Mesenchymal stem cell (in vitro differentiated cells and primary cell): ENCODE data around the gene SLC9A3.

Experiments
- DNase-seq: peaks from one replicate; pipeline ENCODE4 v3.0.0-alpha.2; 2013
- H2AFZ ChIP-seq: one replicate; pipeline ENCODE4 v1.6.1; 2013; ENCODE audit warnings: low read depth, mild to moderate bottlenecking, control low read depth, inconsistent platforms, low read length, moderate library complexity
- H2AK5ac ChIP-seq: 2 replicates; pipeline ENCODE4 v1.6.1; 2013; ENCODE audit warnings: low read length, moderate library complexity, mild to moderate bottlenecking, inconsistent platforms; ENCODE audit not compliant: severe bottlenecking
- H2BK120ac ChIP-seq: one replicate; pipeline ENCODE4 v1.6.1; 2013; ENCODE audit warnings: low read depth, mild to moderate bottlenecking, inconsistent platforms, low read length, moderate library complexity
- H2BK12ac ChIP-seq, 2 experiments: one replicate each; pipeline ENCODE4 v1.6.1; 2013; ENCODE audit warnings: inconsistent platforms in 2 of 2, low read length in 2 of 2, mild to moderate bottlenecking in 2 of 2, moderate library complexity in 2 of 2, control low read depth in 1 of 2
- H2BK15ac ChIP-seq: one replicate; pipeline ENCODE4 v1.6.1; 2013; ENCODE audit warnings: mild to moderate bottlenecking, low read depth, inconsistent platforms; ENCODE audit not compliant: poor library complexity, severe bottlenecking
- H2BK5ac ChIP-seq: 2 replicates; pipeline ENCODE4 v1.6.1; 2013; ENCODE audit warnings: low read depth, mild to moderate bottlenecking, low read length, control low read depth, inconsistent platforms; ENCODE audit not compliant: poor library complexity, severe bottlenecking
- H3K14ac ChIP-seq, 2 experiments: one replicate each; pipeline ENCODE4 v1.6.1; 2013; ENCODE audit warnings: inconsistent platforms in 2 of 2, low read length in 2 of 2, control low read depth in 1 of 2, mild to moderate bottlenecking in 1 of 2, moderate library complexity in 1 of 2
- H3K18ac ChIP-seq, 2 experiments: one replicate each; pipeline ENCODE4 v1.6.1; 2013; ENCODE audit warnings: inconsistent platforms in 2 of 2, low read length in 2 of 2, control low read depth in 1 of 2, low read depth in 1 of 2, mild to moderate bottlenecking in 1 of 2
- H3K23ac ChIP-seq, 2 experiments: one replicate each; pipeline ENCODE4 v1.6.1; 2013; ENCODE audit warnings: inconsistent platforms in 2 of 2, low read length in 2 of 2, mild to moderate bottlenecking in 2 of 2, moderate library complexity in 2 of 2, control low read depth in 1 of 2
- H3K27ac ChIP-seq: 2 replicates; pipeline ENCODE4 v1.5.1; 2013; ENCODE audit warnings: mild to moderate bottlenecking, moderate library complexity, low read length, control low read depth, inconsistent platforms; ENCODE audit not compliant: poor library complexity, severe bottlenecking
- H3K27me3 ChIP-seq, 2 experiments: 2 replicates each; pipeline versions ENCODE4 v1.6.1 to v1.7.0; 2013; ENCODE audit warnings: low read length in 2 of 2, mild to moderate bottlenecking in 2 of 2, moderate library complexity in 2 of 2, control low read depth in 1 of 2, inconsistent platforms in 1 of 2; ENCODE audit not compliant: control insufficient read depth in 1 of 2, insufficient read depth in 1 of 2
- H3K36me3 ChIP-seq, 2 experiments: 2 replicates each; pipeline versions ENCODE4 v1.6.1 to v1.7.0; 2013; ENCODE audit warnings: low read length in 2 of 2, control low read depth in 1 of 2, inconsistent platforms in 1 of 2, low read depth in 1 of 2, mild to moderate bottlenecking in 1 of 2; ENCODE audit not compliant: insufficient read depth in 2 of 2, control insufficient read depth in 1 of 2
- H3K4ac ChIP-seq, 2 experiments: one replicate each; pipeline ENCODE4 v1.6.1; 2013; ENCODE audit warnings: inconsistent platforms in 2 of 2, low read length in 2 of 2, mild to moderate bottlenecking in 2 of 2, moderate library complexity in 2 of 2, control low read depth in 1 of 2, low read depth in 1 of 2
- H3K4me1 ChIP-seq: 2 replicates; pipeline ENCODE4 v1.6.1; 2013; ENCODE audit warnings: low read depth, low read length, control low read depth; ENCODE audit not compliant: control insufficient read depth, insufficient read depth
- H3K4me2 ChIP-seq: 2 replicates; pipeline ENCODE4 v1.6.1; 2013; ENCODE audit warnings: low read length, mild to moderate bottlenecking, inconsistent platforms; ENCODE audit not compliant: poor library complexity, severe bottlenecking
- H3K4me3 ChIP-seq, 2 experiments: 2 replicates each; pipeline versions ENCODE4 v1.5.1 to v1.7.0; 2013; ENCODE audit warnings: low read length in 2 of 2, mild to moderate bottlenecking in 2 of 2, control low read depth in 1 of 2, low read depth in 1 of 2; ENCODE audit not compliant: insufficient read depth in 1 of 2
- H3K79me1 ChIP-seq: replicated peaks from 2 replicates; pipeline ENCODE4 v1.6.1; 2013; ENCODE audit warnings: mild to moderate bottlenecking, control low read depth, low read length, inconsistent platforms; ENCODE audit not compliant: poor library complexity, severe bottlenecking
- H3K9ac ChIP-seq: 2 replicates; pipeline ENCODE4 v1.7.0; 2013; ENCODE audit warnings: mild to moderate bottlenecking, low read length, moderate library complexity
- H3K9me3 ChIP-seq: 2 replicates; pipeline ENCODE4 v1.7.0; 2013; ENCODE audit warnings: mild to moderate bottlenecking, low read length; ENCODE audit not compliant: control insufficient read depth
- H4K8ac ChIP-seq: one replicate; pipeline ENCODE4 v1.6.1; 2013; ENCODE audit warnings: inconsistent platforms, mild to moderate bottlenecking, low read length, moderate library complexity
- H4K91ac ChIP-seq: one replicate; pipeline ENCODE4 v1.6.1; 2013; ENCODE audit warnings: mild to moderate bottlenecking, low read length, inconsistent platforms
- WGBS: methylation state at CpG from one replicate; pipeline ENCODE4 v1.1.7; 2013; ENCODE audit warnings: mixed read lengths; 5-methylcytosine and 5-hydroxymethylcytosine counted together

SLC9A3 gene

DNA sequence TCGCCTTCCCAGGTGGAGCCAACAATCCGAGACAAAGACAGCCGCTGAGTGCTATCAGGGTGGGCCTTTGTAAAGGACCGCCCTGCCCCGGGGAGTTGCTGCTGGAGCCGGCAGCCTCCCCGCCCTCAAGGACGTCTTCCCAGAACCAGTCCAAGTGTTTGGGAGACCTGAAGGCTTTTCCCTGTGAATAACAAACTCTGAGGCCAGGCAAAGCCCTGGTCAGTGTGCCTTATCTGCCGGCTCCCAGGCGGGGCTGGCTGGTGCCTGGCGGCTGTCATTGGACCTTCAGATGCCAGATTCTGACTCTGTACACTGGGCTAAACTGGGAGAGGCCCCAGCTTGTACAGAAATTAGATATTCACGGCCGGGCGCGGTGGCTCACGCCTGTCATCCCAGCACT, 2.1 kb downstream of the SLC9A3 start:
- Histone ChIP-seq H2BK5ac (no peak overlapping the region), H2AFZ (no peak overlapping the region), H3K4me2 (no peak overlapping the region), H3K9ac (no peak overlapping the region), H3K14ac (no peak overlapping the region), H2AK5ac (no peak overlapping the region), H3K27ac (no peak overlapping the region), H3K4me3 (no peak overlapping the region), H3K4me1 (peaks cover 7% of the 10 kb centered on the region), H3K79me1 (no peaks in the 10 kb centered on the region), H4K8ac (no peak overlapping the region), H2BK15ac (no peak overlapping the region), H3K23ac (no peak overlapping the region), H3K18ac (no peak overlapping the region), H3K27me3 (peaks cover 75 to 76% of the 10 kb centered on the region in 2 experiments), H4K91ac (no peak overlapping the region), H3K4ac (no peak overlapping the region), H3K9me3 (peaks cover 4% of the 10 kb centered on the region), H2BK12ac (no peak overlapping the region), H2BK120ac (no peak overlapping the region), H3K36me3 (no peaks in the 10 kb centered on the region)
- DNase-seq, result no peak
- 61% methylated on average over 16 of the region's 16 CpGs for WGBS

- no peak for DNase-seq
- no peaks in the 10 kb centered on the region for H3K36me3 ChIP-seq
- H3K79me1 ChIP-seq, result no peaks in the 10 kb centered on the region
- H3K27me3 ChIP-seq, result peaks cover 75 to 76% of the 10 kb centered on the region in 2 experiments
- no peak overlapping the region for H4K91ac ChIP-seq
- H2AK5ac ChIP-seq, result no peak overlapping the region
- no peak overlapping the region for H2BK15ac ChIP-seq
- peaks cover 4% of the 10 kb centered on the region for H3K9me3 ChIP-seq
- 61% methylated on average over 9 of the region's 9 CpGs for WGBS
- peaks cover 7% of the 10 kb centered on the region for H3K4me1 ChIP-seq
- H2BK12ac ChIP-seq, result no peak overlapping the region
- no peak overlapping the region for H3K23ac ChIP-seq
- H2BK120ac ChIP-seq, result no peak overlapping the region
- H3K18ac ChIP-seq, result no peak overlapping the region
- H3K4ac ChIP-seq, result no peak overlapping the region
- H3K4me3 ChIP-seq, result no peak overlapping the region
- H3K9ac ChIP-seq, result no peak overlapping the region
- no peak overlapping the region for H3K27ac ChIP-seq
- H2AFZ ChIP-seq, result no peak overlapping the region
- no peak overlapping the region for H2BK5ac ChIP-seq
- H4K8ac ChIP-seq, result no peak overlapping the region
- no peak overlapping the region for H3K4me2 ChIP-seq
- no peak overlapping the region for H3K14ac ChIP-seq
Measured at GRCh38 chr5:521680-522079, 2.6 kb downstream of the SLC9A3 start.

GRCh38 chr5:520850-521226, 3.4 kb downstream of the SLC9A3 start:
- no peak overlapping the region for H3K4ac ChIP-seq
- no peak overlapping the region for H2BK15ac ChIP-seq
- H3K36me3 ChIP-seq, result no peaks in the 10 kb centered on the region
- H3K4me1 ChIP-seq, result peaks cover 7% of the 10 kb centered on the region
- H4K91ac ChIP-seq, result no peak overlapping the region
- H2AK5ac ChIP-seq, result no peak overlapping the region
- no peak overlapping the region for H3K23ac ChIP-seq
- no peak overlapping the region for H3K27ac ChIP-seq
- no peak overlapping the region for H3K18ac ChIP-seq
- no peak overlapping the region for H3K4me2 ChIP-seq
- H2BK12ac ChIP-seq, result no peak overlapping the region
- no peak overlapping the region for H2BK5ac ChIP-seq
- DNase-seq, result no peak
- no peak overlapping the region for H4K8ac ChIP-seq
- H2AFZ ChIP-seq, result no peak overlapping the region
- no peak overlapping the region for H3K14ac ChIP-seq
- WGBS, result 82% methylated on average over 9 of the region's 9 CpGs
- no peak overlapping the region for H3K4me3 ChIP-seq
- H2BK120ac ChIP-seq, result no peak overlapping the region
- peaks cover 4% of the 10 kb centered on the region for H3K9me3 ChIP-seq
- H3K27me3 ChIP-seq, result peaks cover 68 to 76% of the 10 kb centered on the region in 2 experiments
- no peaks in the 10 kb centered on the region for H3K79me1 ChIP-seq
- no peak overlapping the region for H3K9ac ChIP-seq

DNA sequence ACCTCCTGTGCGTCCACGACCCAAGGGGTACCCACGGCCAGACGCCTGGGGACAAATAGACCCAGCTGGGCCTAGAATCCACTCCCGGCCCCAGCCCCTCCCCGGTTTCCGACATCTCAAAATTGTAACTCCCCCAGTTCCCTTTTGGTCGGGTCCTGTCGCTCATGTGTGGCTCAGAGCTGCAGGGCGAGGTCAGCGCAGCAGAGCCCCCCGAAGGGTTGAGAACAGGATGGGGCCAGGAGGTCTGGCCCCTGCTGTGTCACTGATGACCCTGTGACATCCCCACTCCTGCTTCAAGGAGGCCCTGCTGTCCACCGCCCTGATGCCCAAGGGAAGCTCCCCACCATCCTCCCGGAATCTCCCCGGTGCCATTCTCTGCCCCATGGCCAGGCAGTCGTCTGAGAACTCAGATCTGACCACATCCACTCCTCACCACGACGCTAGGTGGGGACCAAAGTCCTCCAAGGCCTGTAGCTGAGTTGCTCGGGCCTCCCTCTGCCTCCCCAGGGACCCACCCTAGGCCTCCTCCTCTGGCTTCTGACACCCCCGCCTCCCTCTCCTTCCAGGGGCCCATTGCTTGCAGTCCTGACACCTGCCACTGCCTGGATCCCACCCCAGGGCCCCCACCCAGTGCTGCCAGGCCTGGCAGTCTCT, 3.9 kb downstream of the SLC9A3 start:
- Histone ChIP-seq H3K79me1 (no peaks in the 10 kb centered on the region), H2AFZ (no peak overlapping the region), H3K14ac (no peak overlapping the region), H2BK12ac (no peak overlapping the region), H2BK5ac (no peak overlapping the region), H3K9me3 (peaks cover 4% of the 10 kb centered on the region), H3K9ac (no peak overlapping the region), H4K91ac (no peak overlapping the region), H2AK5ac (no peak overlapping the region), H3K4me3 (no peak overlapping the region), H3K4ac (no peak overlapping the region), H4K8ac (no peak overlapping the region), H2BK15ac (no peak overlapping the region), H3K27me3 (peaks cover 64 to 71% of the 10 kb centered on the region in 2 experiments), H3K27ac (no peak overlapping the region), H3K4me2 (no peak overlapping the region), H3K18ac (no peak overlapping the region), H3K23ac (no peak overlapping the region), H3K4me1 (peaks cover 7% of the 10 kb centered on the region), H2BK120ac (no peak overlapping the region), H3K36me3 (no peaks in the 10 kb centered on the region)
- no peak for DNase-seq
- 79% methylated on average over 20 of the region's 20 CpGs for WGBS
